Activated T-helper 1 cell treated with anti-CD3 and anti-CD28 coated beads, Interleukin-12 subunit alpha, Interleukin-12 subunit beta, Interleukin-2, Interleukin-4 antibody, amounts not matched to agents 30 ng/mL and 10 ng/mL and 1 ng/mL, durations not matched to agents 14 hours and 24 hours and 36 hours (primary cell): ENCODE results near the gene CRIP1. TPM values are rescaled to one million over a fixed set of nuclear protein-coding genes. Genes with fewer than 3 reads are reported as not detected.

Experiments used
- DNase-seq: peaks from one replicate; pipeline ENCODE4 v3.0.0; 2021; ENCODE audit warnings: low spot score
- H3K27ac Mint-ChIP-seq: one replicate; pipeline ENCODE4 v1.8.0; 2021; ENCODE audit warnings: mild to moderate bottlenecking, mixed read lengths
- H3K27me3 Mint-ChIP-seq: one replicate; pipeline ENCODE4 v1.8.0; 2022; ENCODE audit warnings: mild to moderate bottlenecking, moderate library complexity, mixed read lengths; ENCODE audit not compliant: insufficient read depth
- H3K36me3 Mint-ChIP-seq: one replicate; pipeline ENCODE4 v1.8.0; 2021; ENCODE audit warnings: low read depth, mixed read lengths
- H3K4me1 Mint-ChIP-seq: one replicate; pipeline ENCODE4 v1.8.0; 2021; ENCODE audit warnings: low read depth, mixed read lengths
- H3K4me3 Mint-ChIP-seq: one replicate; pipeline ENCODE4 v1.8.0; 2021; ENCODE audit warnings: mild to moderate bottlenecking, moderate library complexity, mixed read lengths
- H3K9me3 Mint-ChIP-seq: one replicate; pipeline ENCODE4 v1.8.0; 2021; ENCODE audit warnings: mixed read lengths
- intact Hi-C: fragments of 100-400 bp; cut with micrococcal nuclease; formaldehyde crosslinking; loops from one replicate; pipeline ENCODE4 v1.15.1; 2024
- total RNA-seq: library from RNA; stranded (reverse); gene quantifications from 2 replicates; pipeline ENCODE4 v1.2.3, GENCODE V29; 2022

Gene CRIP1
- total RNA-seq, 1 donor from 2014 or later = 103 TPM

DNA sequence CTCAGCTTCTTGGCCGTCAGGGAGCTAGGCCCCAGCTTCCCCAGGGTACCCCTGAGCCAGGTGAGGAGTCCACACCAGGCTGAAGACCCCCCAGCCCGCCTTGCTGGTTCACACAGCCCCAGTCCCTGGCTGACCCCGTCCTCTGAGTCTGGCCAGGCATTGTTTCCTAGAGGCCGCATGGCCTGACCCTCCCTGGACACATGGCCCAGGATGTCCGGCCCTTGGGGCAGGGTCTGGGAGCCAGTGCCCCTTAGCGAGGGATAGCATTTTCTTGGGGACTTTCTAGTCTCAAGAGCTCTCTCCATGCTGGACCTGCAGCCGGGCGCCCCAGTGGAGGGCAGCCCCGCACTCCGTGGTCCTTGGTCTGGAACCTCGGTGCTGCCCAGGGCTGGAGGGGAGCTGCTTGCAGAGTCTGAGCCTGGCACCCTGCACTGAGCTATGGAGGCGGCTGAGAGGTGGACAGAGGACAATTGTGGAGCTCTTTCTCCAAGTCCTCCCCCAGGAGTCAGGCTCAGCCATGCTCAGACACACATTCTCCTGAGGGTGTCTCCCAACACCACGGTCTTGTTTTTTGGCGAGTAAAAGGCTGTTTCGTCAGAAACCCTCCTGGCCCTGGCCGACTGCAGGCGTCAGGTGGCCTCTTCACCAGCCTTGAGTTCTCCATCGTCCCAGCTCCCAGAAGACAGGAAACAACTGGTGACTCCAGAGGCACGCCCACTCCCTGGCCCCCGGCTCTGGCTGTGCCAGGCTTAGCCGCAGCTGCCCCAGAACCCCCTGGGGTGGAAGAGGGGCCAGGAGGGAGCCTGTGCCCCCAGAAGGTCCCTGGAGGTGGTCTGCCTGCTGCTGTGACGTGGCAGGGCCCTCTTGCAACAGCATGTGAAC is 29.7 kb upstream of the CRIP1 start:
- intact Hi-C loops = no loop called here
- no peaks in the 10 kb centered on the region for H3K27me3 Mint-ChIP-seq
- H3K27ac Mint-ChIP-seq = no peak overlapping the region
- H3K4me1 Mint-ChIP-seq = no peaks in the 10 kb centered on the region
- H3K4me3 Mint-ChIP-seq = no peak overlapping the region
- H3K9me3 Mint-ChIP-seq = no peaks in the 10 kb centered on the region
- DNase-seq = no peak
- peaks cover 3% of the 10 kb centered on the region for H3K36me3 Mint-ChIP-seq

GRCh38 chr14:105458010-105458409 is 28.7 kb upstream of the CRIP1 start:
- DNase-seq = no peak
- Mint-ChIP-seq H3K27ac (no peak overlapping the region), H3K27me3 (no peaks in the 10 kb centered on the region), H3K9me3 (no peaks in the 10 kb centered on the region), H3K36me3 (peaks cover 3% of the 10 kb centered on the region), H3K4me1 (no peaks in the 10 kb centered on the region), H3K4me3 (no peak overlapping the region)
- intact Hi-C loops = no loop called here

DNA sequence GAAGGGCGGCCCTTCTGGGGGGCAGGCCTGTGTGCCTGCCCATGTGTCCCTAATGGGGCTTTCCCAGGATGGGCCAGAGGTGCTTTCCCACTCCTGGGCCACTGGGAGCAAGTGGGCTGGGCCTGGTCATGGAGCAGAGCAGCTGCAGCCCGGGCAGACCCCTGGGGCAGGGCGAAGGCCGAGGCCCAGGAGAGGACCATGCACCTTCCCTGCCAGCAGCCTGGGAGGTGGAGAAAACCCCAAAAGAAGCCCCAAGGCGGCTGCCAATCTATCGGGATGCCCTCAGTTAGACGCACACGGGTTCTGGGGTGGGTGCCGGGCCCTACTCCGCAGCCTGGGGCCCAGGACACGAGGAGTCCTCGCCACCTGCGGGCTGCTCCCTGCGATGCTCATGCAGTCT is 28.1 kb upstream of the CRIP1 start:
- H3K27me3 Mint-ChIP-seq = no peaks in the 10 kb centered on the region
- H3K4me1 Mint-ChIP-seq = no peaks in the 10 kb centered on the region
- peaks cover 5% of the 10 kb centered on the region for H3K36me3 Mint-ChIP-seq
- intact Hi-C loops = no loop called here
- H3K4me3 Mint-ChIP-seq = no peak overlapping the region
- no peak for DNase-seq
- H3K9me3 Mint-ChIP-seq = no peaks in the 10 kb centered on the region
- H3K27ac Mint-ChIP-seq = no peak overlapping the region

- H3K36me3 Mint-ChIP-seq = peaks cover 5% of the 10 kb centered on the region
- no peak for DNase-seq
- H3K4me1 Mint-ChIP-seq = no peaks in the 10 kb centered on the region
- H3K4me3 Mint-ChIP-seq = no peak overlapping the region
- no peaks in the 10 kb centered on the region for H3K27me3 Mint-ChIP-seq
- intact Hi-C loops = no loop called here
- H3K9me3 Mint-ChIP-seq = no peaks in the 10 kb centered on the region
- no peak overlapping the region for H3K27ac Mint-ChIP-seq
Measured at GRCh38 chr14:105460116-105460515, 26.6 kb upstream of the CRIP1 start.

GRCh38 chr14:105460616-105461015 is 26.1 kb upstream of the CRIP1 start:
- Mint-ChIP-seq H3K4me3 (no peak overlapping the region), H3K9me3 (no peaks in the 10 kb centered on the region), H3K27me3 (no peaks in the 10 kb centered on the region), H3K36me3 (peaks cover 5% of the 10 kb centered on the region), H3K4me1 (no peaks in the 10 kb centered on the region), H3K27ac (no peak overlapping the region)
- no peak for DNase-seq
- intact Hi-C loops = no loop called here

GRCh38 chr14:105461903-105462302 is 24.8 kb upstream of the CRIP1 start:
- H3K27ac Mint-ChIP-seq = no peak overlapping the region
- no peaks in the 10 kb centered on the region for H3K9me3 Mint-ChIP-seq
- H3K27me3 Mint-ChIP-seq = no peaks in the 10 kb centered on the region
- H3K4me1 Mint-ChIP-seq = no peaks in the 10 kb centered on the region
- intact Hi-C loops = no loop called here
- no peak overlapping the region for H3K4me3 Mint-ChIP-seq
- peaks cover 5% of the 10 kb centered on the region for H3K36me3 Mint-ChIP-seq
- no peak for DNase-seq

- no peak for DNase-seq
- H3K27ac Mint-ChIP-seq = no peak overlapping the region
- no peaks in the 10 kb centered on the region for H3K9me3 Mint-ChIP-seq
- no peak overlapping the region for H3K4me3 Mint-ChIP-seq
- intact Hi-C loops = no loop called here
- H3K4me1 Mint-ChIP-seq = no peaks in the 10 kb centered on the region
- no peaks in the 10 kb centered on the region for H3K27me3 Mint-ChIP-seq
- H3K36me3 Mint-ChIP-seq = peaks cover 5% of the 10 kb centered on the region
Measured at GRCh38 chr14:105464501-105464900, 22.2 kb upstream of the CRIP1 start.

GRCh38 chr14:105465209-105466031 is 21.3 kb upstream of the CRIP1 start:
- H3K4me3 Mint-ChIP-seq = no peak overlapping the region
- no peaks in the 10 kb centered on the region for H3K27me3 Mint-ChIP-seq
- H3K27ac Mint-ChIP-seq = no peak overlapping the region
- intact Hi-C loops = no loop called here
- no peaks in the 10 kb centered on the region for H3K9me3 Mint-ChIP-seq
- peaks cover 7% of the 10 kb centered on the region for H3K36me3 Mint-ChIP-seq
- H3K4me1 Mint-ChIP-seq = no peaks in the 10 kb centered on the region
- DNase-seq = no peak

DNA sequence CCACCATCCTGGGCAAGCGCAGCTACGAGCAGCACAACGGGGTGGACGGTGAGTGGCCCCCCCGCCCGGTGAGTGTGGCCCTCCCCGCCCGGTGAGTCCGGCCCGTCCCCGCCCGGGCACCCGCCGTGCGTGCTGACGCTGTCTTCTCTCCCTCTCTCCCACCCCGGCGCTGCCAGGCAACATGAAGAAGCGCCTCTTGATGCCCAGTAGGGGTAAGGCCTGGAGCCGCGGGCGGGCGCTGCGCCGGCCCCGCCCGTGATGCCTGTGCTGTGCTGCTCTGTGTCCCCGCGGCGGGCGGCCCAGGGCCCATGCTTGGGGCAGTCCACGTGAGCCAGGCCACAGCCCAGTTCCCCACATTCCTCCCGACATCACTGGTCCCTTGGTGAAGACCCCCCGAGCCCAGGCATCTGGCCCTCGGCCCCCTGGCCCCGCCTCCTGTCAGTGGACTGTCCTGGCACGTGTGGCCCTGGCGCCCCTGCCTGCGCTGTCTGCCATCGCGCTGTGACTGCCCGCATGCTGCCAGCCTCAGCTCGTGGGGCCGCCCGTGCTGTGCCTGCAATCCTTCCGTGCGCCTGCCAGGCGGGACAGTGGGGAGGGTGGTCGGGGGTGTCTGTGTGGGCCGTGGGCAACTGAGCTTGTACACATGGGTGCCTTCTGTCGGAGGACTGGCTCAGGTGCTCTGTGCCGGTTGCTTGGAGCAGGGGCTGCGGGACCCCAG is 20.0 kb upstream of the CRIP1 start:
- DNase-seq = no peak
- Mint-ChIP-seq H3K36me3 (peaks cover 5% of the 10 kb centered on the region), H3K4me3 (no peak overlapping the region), H3K27me3 (no peaks in the 10 kb centered on the region), H3K27ac (no peak overlapping the region), H3K9me3 (no peaks in the 10 kb centered on the region), H3K4me1 (no peaks in the 10 kb centered on the region)
- intact Hi-C loops = no loop called here

DNA sequence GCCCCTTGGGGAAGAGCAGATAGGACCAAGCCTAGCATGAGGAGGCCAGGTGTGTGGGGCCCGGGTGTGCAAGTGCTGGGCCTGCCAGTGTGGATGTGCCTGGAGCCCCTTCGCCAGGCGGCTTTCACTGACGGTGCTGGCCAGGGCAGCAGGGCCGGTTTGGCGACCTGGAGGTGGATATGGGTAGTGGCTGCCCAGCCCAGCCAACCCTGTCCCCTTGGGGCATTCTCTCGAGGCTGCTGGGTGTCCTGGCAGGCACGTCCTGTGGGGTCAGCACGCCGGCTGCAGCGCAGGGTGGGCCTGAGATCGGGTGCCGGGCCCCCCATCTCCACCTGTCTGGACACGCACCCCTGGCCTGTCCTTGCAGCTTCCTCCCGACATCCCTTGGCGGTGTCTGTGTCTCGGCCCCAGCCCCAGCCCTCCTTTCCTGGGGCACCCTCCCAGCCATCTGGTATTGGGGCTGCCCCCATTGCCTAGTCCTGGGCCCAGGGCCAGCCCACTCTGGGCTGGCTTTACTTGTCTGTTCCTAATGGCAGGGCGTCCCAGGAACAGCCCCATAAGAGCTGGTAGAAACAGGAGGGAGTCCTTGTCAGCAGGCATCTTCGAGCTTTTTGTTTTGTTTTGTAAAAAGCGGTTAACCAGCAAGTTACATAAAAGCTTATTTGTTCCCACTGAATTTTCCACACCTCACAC is 19.3 kb upstream of the CRIP1 start:
- Mint-ChIP-seq H3K27ac (no peak overlapping the region), H3K4me1 (no peaks in the 10 kb centered on the region), H3K9me3 (no peaks in the 10 kb centered on the region), H3K36me3 (peaks cover 5% of the 10 kb centered on the region), H3K27me3 (no peaks in the 10 kb centered on the region), H3K4me3 (no peak overlapping the region)
- DNase-seq = no peak
- intact Hi-C loops = no loop called here

GRCh38 chr14:105467942-105468471 is 18.7 kb upstream of the CRIP1 start:
- no peak overlapping the region for H3K27ac Mint-ChIP-seq
- intact Hi-C loops = no loop called here
- no peaks in the 10 kb centered on the region for H3K4me1 Mint-ChIP-seq
- DNase-seq = no peak
- peaks cover 4% of the 10 kb centered on the region for H3K36me3 Mint-ChIP-seq
- no peaks in the 10 kb centered on the region for H3K27me3 Mint-ChIP-seq
- H3K9me3 Mint-ChIP-seq = no peaks in the 10 kb centered on the region
- no peak overlapping the region for H3K4me3 Mint-ChIP-seq

- Mint-ChIP-seq H3K27me3 (no peaks in the 10 kb centered on the region), H3K4me1 (no peaks in the 10 kb centered on the region), H3K36me3 (peaks cover 2% of the 10 kb centered on the region), H3K4me3 (no peak overlapping the region), H3K27ac (no peak overlapping the region), H3K9me3 (no peaks in the 10 kb centered on the region)
- intact Hi-C loops = no loop called here
- DNase-seq = no peak
Measured at GRCh38 chr14:105468621-105469241, 18.0 kb upstream of the CRIP1 start.
